Stimulated activated CD8-positive, alpha-beta memory T cell treated with anti-CD3 and anti-CD28 coated beads, Interleukin-7, amount 100 ng/mL, for 24 hours (primary cell): ENCODE data around the gene C1QTNF3.
"Not testable (repeated sequence)": the region's sequence is repeated elsewhere in the genome, so short reads cannot be mapped to it uniquely, and the experiment has no call there.

Experiments
- DNase-seq: peaks from one replicate; pipeline ENCODE4 v3.0.0-alpha.2; 2020; ENCODE audit warnings: low read depth

C1QTNF3 gene

GRCh38 chr5:34021334-34021733 is 21.7 kb downstream of the C1QTNF3 start:
- no peak for DNase-seq

- no peak for DNase-seq
Observed at GRCh38 chr5:34020726-34021125, 22.3 kb downstream of the C1QTNF3 start.

- no peak for DNase-seq
Observed at GRCh38 chr5:34017254-34017653, 25.8 kb downstream of the C1QTNF3 start.

- DNase-seq: no peak
Observed at GRCh38 chr5:34016750-34017149, 26.3 kb downstream of the C1QTNF3 start.

DNA sequence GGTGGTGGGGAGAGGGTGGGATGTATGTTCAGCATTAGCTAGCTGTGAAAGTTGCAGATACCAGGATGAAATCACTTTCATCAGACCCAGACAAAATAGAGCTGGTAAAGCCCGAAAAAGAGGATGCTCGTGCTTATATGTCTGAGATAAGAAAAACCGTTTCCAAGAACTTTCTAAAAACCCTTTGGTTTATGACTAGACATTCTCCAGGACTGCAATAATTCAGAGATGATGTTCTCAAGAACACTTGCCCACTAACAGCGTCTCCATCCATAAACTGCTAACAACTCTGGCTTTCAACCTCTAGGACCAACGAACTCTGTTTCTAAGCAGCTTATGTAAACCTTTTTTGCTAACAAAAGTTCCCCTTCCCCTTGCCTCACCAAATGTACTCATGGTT is 26.8 kb downstream of the C1QTNF3 start:
- no peak for DNase-seq

GRCh38 chr5:34015120-34015822 is 27.7 kb downstream of the C1QTNF3 start:
- no peak for DNase-seq

- no peak for DNase-seq
Observed at GRCh38 chr5:34014626-34015025, 28.4 kb downstream of the C1QTNF3 start.

- DNase-seq: no peak
Observed at GRCh38 chr5:34013547-34013946, 29.5 kb downstream of the C1QTNF3 start.

DNA sequence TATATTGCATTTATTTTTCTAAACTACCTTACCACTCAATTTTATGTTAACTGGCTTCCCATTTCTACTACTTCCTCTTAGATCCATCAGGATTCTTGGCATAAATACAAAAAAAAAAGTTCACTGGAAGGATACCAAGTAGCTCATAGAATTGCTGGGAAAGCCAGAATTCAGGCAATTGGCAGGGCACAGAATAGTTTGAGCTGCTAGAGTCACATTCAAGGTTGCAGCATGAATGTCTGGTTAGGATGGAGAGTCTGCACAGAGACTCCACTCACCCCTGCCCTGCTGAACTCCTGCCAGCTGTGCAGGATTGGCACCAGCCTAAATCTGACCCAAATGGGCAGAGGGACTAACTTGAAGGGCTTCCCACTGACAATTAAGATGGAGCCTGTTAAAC is 30.2 kb downstream of the C1QTNF3 start:
- no peak for DNase-seq

- DNase-seq: no peak
Observed at GRCh38 chr5:34011536-34011935, 31.5 kb downstream of the C1QTNF3 start.

GRCh38 chr5:34010146-34010545 is 32.9 kb downstream of the C1QTNF3 start:
- DNase-seq: not testable (repeated sequence)

- DNase-seq: no peak
Observed at GRCh38 chr5:34009610-34010009, 33.4 kb downstream of the C1QTNF3 start.

GRCh38 chr5:34008802-34009201 is 34.2 kb downstream of the C1QTNF3 start:
- DNase-seq: no peak

- peak; percentile 74 for DNase-seq
Observed at GRCh38 chr5:34007621-34008600, 35.1 kb downstream of the C1QTNF3 start, which contains the start of gene AMACR. Gene AMACR (minus strand): TSS chr5:34008050. CDS start chr5:34008019, 31 bp downstream.

- DNase-seq: no peak
Observed at GRCh38 chr5:34007201-34007620, 35.8 kb downstream of the C1QTNF3 start.

- DNase-seq: no peak
Observed at GRCh38 chr5:34005681-34006080, 37.3 kb downstream of the C1QTNF3 start.

GRCh38 chr5:34005211-34005610 is 37.8 kb downstream of the C1QTNF3 start:
- DNase-seq: no peak

GRCh38 chr5:34003941-34004340 is 39.1 kb downstream of the C1QTNF3 start:
- DNase-seq: no peak

DNA sequence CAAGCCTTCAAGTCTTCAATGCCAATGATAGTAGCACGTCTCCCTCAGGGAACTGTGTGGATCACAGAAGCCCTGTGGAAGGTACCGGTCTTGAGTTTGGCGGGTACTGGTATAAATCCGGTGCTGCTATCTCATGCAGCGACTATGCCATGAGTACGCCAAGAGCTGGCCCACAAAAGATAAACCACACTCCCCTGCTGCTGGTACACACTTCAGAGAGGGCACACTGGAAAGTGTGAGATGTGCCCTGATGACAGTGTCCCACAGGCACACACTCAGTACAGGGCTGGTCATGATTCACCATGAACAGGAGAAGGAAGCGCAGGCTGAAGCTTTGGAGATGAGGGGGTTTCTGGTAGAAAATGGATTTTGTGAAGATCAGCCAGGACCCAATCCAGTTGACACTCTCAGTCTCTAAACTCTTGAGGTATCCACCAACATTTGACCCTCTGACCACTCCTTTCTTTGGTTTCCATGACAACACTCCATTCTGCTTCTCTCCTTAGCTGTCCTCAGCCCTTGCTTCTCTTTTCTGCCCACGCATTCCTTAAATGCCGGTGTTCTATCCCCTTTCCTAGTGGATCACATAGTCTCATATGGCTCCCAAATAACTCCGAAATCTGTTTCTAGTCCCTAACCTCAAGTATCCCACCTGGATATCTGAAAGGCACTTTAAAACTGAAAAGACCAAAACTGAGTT is 40.2 kb downstream of the C1QTNF3 start:
- no peak for DNase-seq

DNA sequence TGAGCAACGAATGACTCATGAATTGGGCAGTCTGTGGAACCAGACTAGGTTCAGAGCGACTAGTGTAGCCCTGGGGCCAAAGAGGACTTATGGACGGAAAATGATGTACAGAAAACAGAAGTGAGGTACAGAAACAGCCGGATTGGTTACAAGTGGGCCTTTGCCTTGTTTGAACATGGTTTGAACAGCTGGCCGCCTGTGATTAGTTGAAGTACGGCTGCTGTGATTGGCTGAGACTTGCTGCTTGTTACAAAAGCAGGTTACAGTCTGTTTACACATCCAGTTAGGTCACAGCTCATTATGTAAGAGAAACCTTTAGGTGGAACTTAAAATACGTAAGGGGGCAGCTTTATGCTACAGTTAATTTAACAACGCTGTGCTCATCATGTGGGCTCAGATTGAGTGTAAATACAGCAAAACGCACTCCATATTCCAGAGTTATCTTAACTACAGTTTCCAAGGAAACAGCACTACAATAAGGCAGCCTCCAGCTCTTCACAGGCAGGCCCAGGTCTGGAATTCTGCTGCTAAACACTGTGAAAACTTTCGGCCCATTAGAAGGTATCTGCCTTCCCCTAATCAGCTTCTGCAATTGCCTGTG is 41.7 kb downstream of the C1QTNF3 start:
- DNase-seq: no peak

GRCh38 chr5:33999978-34000377 is 43.0 kb downstream of the C1QTNF3 start:
- DNase-seq: no peak
